Measurements from ENCODE around the gene ALDH18A1. TPM values are rescaled to one million over a fixed set of nuclear protein-coding genes. Genes with fewer than 3 reads are reported as not detected.
"Not testable (repeated sequence)": the region's sequence is repeated elsewhere in the genome, so short reads cannot be mapped to it uniquely, and the experiment has no call there.

The ALDH18A1 gene
- 10 to 100 TPM; 74.3 to 81.7 (median 75.0) TPM for polyA plus RNA-seq (ENCODE audit: insufficient read length in 3 of 3)
- long read RNA-seq, donor 1, partial matches to known transcripts, result 9 of 14 reads
- long read RNA-seq, donor 1, other reads (novel, unspliced or antisense), result 0 of 14 reads
- long read RNA-seq, donor 2, partial matches to known transcripts, result 18 of 21 reads
- long read RNA-seq, donor 2, other reads (novel, unspliced or antisense), result 0 of 21 reads
- long read RNA-seq, donor 3, transcript ALDH18A1-202 (18 exons, 3,359 nt), result major isoform, 9 of 19 reads
- long read RNA-seq, donor 3, partial matches to known transcripts, result 9 of 19 reads
- long read RNA-seq, donor 3, other reads (novel, unspliced or antisense), result 0 of 19 reads
- long read RNA-seq, donor 4, transcript ALDH18A1-202 (18 exons, 3,359 nt), result major isoform, 7 of 15 reads
- long read RNA-seq, donor 4, partial matches to known transcripts, result 7 of 15 reads
- long read RNA-seq, donor 4, other reads (novel, unspliced or antisense), result 0 of 15 reads
- long read RNA-seq, donor 5, result 0 reads
- long read RNA-seq, donor 6, transcript ALDH18A1-202 (18 exons, 3,359 nt), result major isoform, 5 of 5 reads
- long read RNA-seq, donor 6, partial matches to known transcripts, result 0 of 5 reads
- long read RNA-seq, donor 6, other reads (novel, unspliced or antisense), result 0 of 5 reads
- long read RNA-seq, donor 7, transcript ALDH18A1-202 (18 exons, 3,359 nt), result major isoform, 9 of 50 reads
- long read RNA-seq, donor 7, partial matches to known transcripts, result 41 of 50 reads
- long read RNA-seq, donor 7, other reads (novel, unspliced or antisense), result 0 of 50 reads
- long read RNA-seq, donor 8, transcript ALDH18A1-202 (18 exons, 3,359 nt), result major isoform, 12 of 25 reads
- long read RNA-seq, donor 8, partial matches to known transcripts, result 11 of 25 reads
- long read RNA-seq, donor 8, other reads (novel, unspliced or antisense), result 0 of 25 reads
- long read RNA-seq, donor 9, transcript ALDH18A1-202 (18 exons, 3,359 nt), result major isoform, 8 of 34 reads
- long read RNA-seq, donor 9, partial matches to known transcripts, result 25 of 34 reads
- long read RNA-seq, donor 9, other reads (novel, unspliced or antisense), result 0 of 34 reads
- long read RNA-seq, donor 10, transcript ALDH18A1-202 (18 exons, 3,359 nt), result major isoform, 5 of 15 reads
- long read RNA-seq, donor 10, partial matches to known transcripts, result 9 of 15 reads
- long read RNA-seq, donor 10, other reads (novel, unspliced or antisense), result 0 of 15 reads
- long read RNA-seq, donor 11, partial matches to known transcripts, result 0 of 4 reads
- long read RNA-seq, donor 11, other reads (novel, unspliced or antisense), result 0 of 4 reads
- long read RNA-seq, donor 12, partial matches to known transcripts, result 14 of 16 reads
- long read RNA-seq, donor 12, other reads (novel, unspliced or antisense), result 0 of 16 reads
- long read RNA-seq, donor 13, result 0 reads
- long read RNA-seq, donor 14, transcript ALDH18A1-202 (18 exons, 3,359 nt), result major isoform, 5 of 13 reads
- long read RNA-seq, donor 14, partial matches to known transcripts, result 6 of 13 reads
- long read RNA-seq, donor 14, other reads (novel, unspliced or antisense), result 0 of 13 reads
- long read RNA-seq, donor 15, partial matches to known transcripts, result 0 of 5 reads
- long read RNA-seq, donor 15, other reads (novel, unspliced or antisense), result 0 of 5 reads
- long read RNA-seq, donor 16, transcript ALDH18A1-202 (18 exons, 3,359 nt), result major isoform, 12 of 30 reads
- long read RNA-seq, donor 16, partial matches to known transcripts, result 16 of 30 reads
- long read RNA-seq, donor 16, other reads (novel, unspliced or antisense), result 0 of 30 reads

GRCh38 chr10:95656291-95657164 is at the start of gene ALDH18A1:
ALDH18A1 (minus strand) TSS chr10:95656711; CDS start chr10:95653377, 3,334 bp downstream.
- peak; percentile 82 to 95 (median 90) for DNase-seq (ENCODE audit: extremely low read depth in 1 of 11, low read depth in 9 of 11, low spot score in 4 of 11)

DNA sequence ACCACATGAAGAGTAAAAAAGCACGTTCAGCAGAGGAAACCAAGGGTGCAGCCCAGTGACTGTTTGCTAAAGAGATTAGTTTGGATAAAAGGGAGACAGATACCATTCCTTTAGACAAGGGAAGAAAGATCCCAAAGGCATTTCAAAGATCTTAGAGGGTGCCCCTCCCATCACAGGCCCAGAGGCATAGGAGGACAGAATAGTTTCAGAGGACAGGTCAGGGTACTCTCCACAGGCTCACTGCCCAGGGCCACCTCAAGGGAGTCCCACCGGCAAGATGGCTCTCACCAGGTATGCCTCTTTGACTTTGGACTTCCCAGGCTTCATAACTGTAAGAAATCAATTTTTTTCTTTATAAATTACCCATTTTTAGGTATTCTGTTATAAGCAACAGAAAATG is 41.9 kb upstream of the ALDH18A1 start:
- no peak for DNase-seq (ENCODE audit: extremely low read depth in 1 of 11, low read depth in 9 of 11, low spot score in 4 of 11)

DNA sequence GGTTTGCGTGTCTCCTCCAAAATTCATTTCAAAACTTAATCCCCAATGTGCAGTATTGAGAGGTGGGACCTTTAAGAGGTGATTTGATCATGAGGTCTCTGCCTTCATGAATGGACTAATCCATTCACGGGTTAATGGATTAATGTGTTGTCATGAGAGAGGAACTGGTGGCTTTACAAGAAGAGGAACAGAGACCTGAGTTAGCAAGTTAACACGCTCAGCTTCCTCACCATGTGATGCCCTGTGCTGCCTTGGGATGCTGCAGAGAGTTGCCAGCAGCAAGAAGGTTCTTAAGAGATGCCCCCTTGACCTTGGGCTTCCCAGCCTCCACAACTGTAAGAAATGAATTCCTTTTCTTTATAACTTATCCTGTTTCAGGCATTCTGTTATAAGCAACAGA is 40.9 kb upstream of the ALDH18A1 start:
- no peak for DNase-seq (ENCODE audit: extremely low read depth in 1 of 11, low read depth in 9 of 11, low spot score in 4 of 11)

- DNase-seq (ENCODE audit: extremely low read depth in 1 of 11, low read depth in 9 of 11, low spot score in 4 of 11), result no peak
These were observed 38.2 kb upstream of the ALDH18A1 start for GRCh38 chr10:95694665-95695064.

- DNase-seq (ENCODE audit: extremely low read depth in 1 of 11, low read depth in 9 of 11, low spot score in 4 of 11), result peak; percentile 95 to 100 (median 99)
These were observed 37.4 kb upstream of the ALDH18A1 start, which contains the start of gene TCTN3 for GRCh38 chr10:95693668-95694534. TCTN3 (minus strand) TSS chr10:95693927; CDS start chr10:95693899, 28 bp downstream.

- peak in 4 of 11 donors; percentile 3 to 21 (median 6) for DNase-seq (ENCODE audit: extremely low read depth in 1 of 11, low read depth in 9 of 11, low spot score in 4 of 11)
These were observed 36.7 kb upstream of the ALDH18A1 start for GRCh38 chr10:95693071-95693667.

- no peak for DNase-seq (ENCODE audit: extremely low read depth in 1 of 11, low read depth in 9 of 11, low spot score in 4 of 11)
These were observed 34.8 kb upstream of the ALDH18A1 start for GRCh38 chr10:95691281-95691680.

DNA sequence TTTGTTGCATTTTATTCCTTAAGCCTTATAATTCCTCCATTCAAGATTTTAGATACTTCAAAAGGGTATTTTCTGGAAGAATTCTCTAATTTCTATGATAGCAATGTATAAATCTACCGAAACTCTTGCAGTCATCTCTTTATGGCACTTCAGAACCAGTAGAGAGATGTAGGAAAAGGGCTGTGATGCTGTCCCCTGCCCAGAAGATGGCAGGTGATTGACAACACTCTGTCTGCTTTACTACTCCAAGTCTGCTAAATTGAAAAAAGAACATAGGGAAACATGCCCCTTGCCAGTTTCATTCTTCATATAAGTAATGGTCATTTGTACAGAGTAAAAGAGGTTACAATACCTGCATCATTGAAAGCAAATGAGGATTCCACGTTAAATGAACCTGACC is 32.1 kb upstream of the ALDH18A1 start:
- no peak for DNase-seq (ENCODE audit: extremely low read depth in 1 of 11, low read depth in 9 of 11, low spot score in 4 of 11)

DNA sequence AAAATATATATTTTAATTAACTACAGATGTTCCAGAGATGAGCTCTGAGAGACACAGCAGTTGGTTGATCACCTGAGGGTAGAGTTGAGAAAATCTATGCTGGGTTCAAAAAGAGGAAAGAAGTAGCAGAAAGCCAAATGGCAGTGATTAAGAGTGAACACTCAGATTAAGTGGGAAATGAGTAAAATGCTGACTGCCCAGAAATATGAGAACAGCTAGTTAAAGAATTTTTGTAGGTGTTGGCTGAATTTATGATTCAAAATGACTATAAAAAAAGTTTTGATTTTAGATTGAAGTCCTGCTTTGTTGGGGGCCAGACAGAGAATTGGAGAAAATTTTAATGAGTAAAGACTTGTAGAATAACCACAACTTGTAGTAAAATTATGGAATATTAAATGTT is 27.5 kb upstream of the ALDH18A1 start:
- no peak for DNase-seq (ENCODE audit: extremely low read depth in 1 of 11, low read depth in 9 of 11, low spot score in 4 of 11)

DNA sequence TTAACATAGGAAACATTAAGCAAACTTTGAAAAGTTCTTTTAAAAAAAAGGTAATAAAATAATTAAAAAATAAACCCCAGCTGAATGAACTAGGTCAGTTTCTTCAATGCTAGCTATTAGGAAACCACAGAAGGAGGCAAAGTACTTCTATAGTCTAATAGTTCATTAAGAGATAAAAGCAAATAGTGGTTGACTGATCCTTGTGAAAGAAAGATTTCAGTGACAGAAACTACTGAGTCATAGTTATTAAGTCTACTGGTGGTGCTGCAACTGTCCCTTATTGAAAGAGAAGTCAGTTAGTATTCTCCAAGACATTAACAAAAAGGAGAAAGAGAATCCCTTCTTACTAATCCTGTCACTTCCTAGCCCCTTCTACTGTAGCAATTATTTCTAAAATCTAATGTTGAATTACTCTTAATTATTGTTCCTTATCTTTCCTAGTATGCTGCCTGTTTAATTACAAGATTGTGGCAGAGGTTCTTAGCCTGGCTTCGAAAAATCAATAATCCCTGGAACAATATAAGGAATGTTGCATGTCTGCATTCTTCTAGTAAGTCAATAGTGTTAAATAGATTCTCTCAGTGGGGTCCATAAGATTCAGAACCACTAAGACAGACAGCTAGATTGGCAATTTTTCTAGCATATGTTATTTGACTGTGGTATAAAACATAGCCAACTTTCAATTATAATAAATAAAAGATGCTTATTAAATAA is 19.0 kb upstream of the ALDH18A1 start:
- no peak for DNase-seq (ENCODE audit: extremely low read depth in 1 of 11, low read depth in 9 of 11, low spot score in 4 of 11)

DNA sequence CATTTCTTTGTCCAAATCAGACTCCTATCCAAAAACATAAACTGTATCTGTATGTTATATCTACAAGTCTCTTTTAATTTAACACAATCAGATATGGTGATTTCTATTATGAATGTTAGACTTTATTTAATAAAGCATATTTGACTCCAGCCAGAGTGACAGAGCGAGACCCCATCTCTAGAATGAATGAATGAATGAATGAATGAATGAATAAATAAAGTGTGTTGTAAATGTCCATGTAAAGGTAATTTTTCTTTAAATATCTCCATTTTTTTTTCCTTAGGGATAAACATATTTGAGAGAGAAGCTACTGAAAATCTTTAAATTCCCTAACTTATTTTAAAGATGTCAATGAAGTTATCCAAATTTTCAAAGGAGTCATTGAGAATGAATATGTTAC is 18.1 kb upstream of the ALDH18A1 start:
- no peak for DNase-seq (ENCODE audit: extremely low read depth in 1 of 11, low read depth in 9 of 11, low spot score in 4 of 11)

DNA sequence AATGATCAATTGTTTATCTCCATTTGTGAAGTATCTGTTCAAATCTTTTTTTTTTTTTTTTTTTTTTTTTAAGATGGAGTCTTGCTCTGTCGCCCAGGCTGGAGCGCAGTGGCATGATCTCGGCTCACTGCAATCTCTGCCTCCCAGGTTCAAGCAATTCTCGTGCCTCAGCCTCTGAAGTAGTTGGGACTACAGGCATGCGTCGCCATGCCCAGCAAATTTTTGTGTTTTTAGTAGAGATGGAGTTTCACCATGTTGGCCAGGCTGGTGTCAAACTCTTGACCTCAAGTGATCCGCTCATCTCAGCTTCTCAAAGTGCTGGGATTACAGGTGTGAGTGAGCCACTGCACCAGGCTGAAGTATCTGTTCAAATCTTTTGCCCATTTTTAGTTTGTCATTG is 16.1 kb upstream of the ALDH18A1 start:
- DNase-seq (ENCODE audit: extremely low read depth in 1 of 11, low read depth in 9 of 11, low spot score in 4 of 11), result not testable (repeated sequence)

DNA sequence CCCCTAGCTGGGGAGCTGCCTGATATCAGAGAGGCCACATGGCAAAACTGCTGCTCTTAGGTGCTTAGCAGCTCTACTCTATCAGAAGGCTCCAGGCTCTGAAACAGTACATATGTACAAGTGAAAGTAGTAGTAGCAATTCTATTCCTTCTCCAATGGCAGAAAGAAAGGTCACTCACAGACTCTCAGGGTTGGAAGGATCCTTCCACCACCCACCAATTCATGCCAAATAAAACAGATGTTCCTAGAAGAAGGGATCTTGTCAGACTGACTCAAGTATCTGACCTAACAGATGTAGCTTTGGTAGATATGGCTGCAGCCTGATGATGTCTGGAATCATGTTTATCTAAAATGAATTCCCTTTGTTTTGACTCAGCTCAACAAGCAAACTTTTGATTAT is 8.0 kb upstream of the ALDH18A1 start:
- no peak for DNase-seq (ENCODE audit: extremely low read depth in 1 of 11, low read depth in 9 of 11, low spot score in 4 of 11)

- DNase-seq (ENCODE audit: extremely low read depth in 1 of 11, low read depth in 9 of 11, low spot score in 4 of 11), result no peak
These were observed 7.0 kb upstream of the ALDH18A1 start for GRCh38 chr10:95663496-95663895.

- DNase-seq (ENCODE audit: extremely low read depth in 1 of 11, low read depth in 9 of 11, low spot score in 4 of 11), result no peak
These were observed 5.3 kb upstream of the ALDH18A1 start for GRCh38 chr10:95661818-95662217.
